GM12878 (cell line): Measurements from ENCODE around the gene NRXN3. TPM values are rescaled to one million over a fixed set of nuclear protein-coding genes. Genes with fewer than 3 reads are reported as not detected.

Source experiments
- ATAC-seq: fragments of 200-7000 bp; cut with Tn5 transposase; 3 replicates; pipeline ENCODE4 v1.9.1; 2020; ENCODE audit warnings: mild to moderate bottlenecking, moderate library complexity
- BruUV-seq: library from RNA; stranded (reverse); fragments of 400-500 nt; replicated peaks from 2 replicates; lab custom pipeline; 2021; lab: Mats Ljungman, UMichigan
- CTCF ChIA-PET: fragments of 300-600 bp; sonication (Branson Sonifier 250); formaldehyde crosslinking; extraction: SDS; loops from one replicate; lab custom pipeline; 2021; ENCODE audit warnings: inconsistent platforms; lab: Yijun Ruan, JAX
- POLR2A ChIA-PET: fragments of 350-600 bp; formaldehyde crosslinking; extraction: SDS; loops from one replicate; lab custom pipeline; 2021; ENCODE audit warnings: inconsistent platforms; lab: Charles Lee
- RAD21 ChIA-PET: fragments of 300-600 bp; sonication (Branson Sonifier 250); formaldehyde crosslinking; loops from one replicate; lab custom pipeline; 2023; ENCODE audit warnings: antibody characterized with exemption; ENCODE audit not compliant: unreplicated experiment; lab: Charles Lee
- SMC1A ChIA-PET: fragments of 300-600 bp; sonication (Branson Sonifier 250); formaldehyde crosslinking; loops from one replicate; lab custom pipeline; 2023; ENCODE audit not compliant: unreplicated experiment, uncharacterized antibody; lab: Charles Lee
- DNase-seq: peaks from one replicate; pipeline ENCODE4 v3.0.0-alpha.2; 2011; ENCODE audit warnings: low read depth, low spot score
- FAIRE-seq: peaks from 3 replicates; lab custom pipeline; 2011; peaks lifted over from hg19 to GRCh38; lab: Jason Lieb, UNC
- H2AFZ ChIP-seq: 2 replicates; pipeline ENCODE4 v1.6.0; 2011; ENCODE audit warnings: low read depth, low read length, control low read depth; ENCODE audit not compliant: control insufficient read depth
- H3K27ac ChIP-seq: 2 replicates; pipeline ENCODE4 v1.5.1; 2011; ENCODE audit warnings: control low read depth; ENCODE audit not compliant: control insufficient read depth, insufficient read depth
- H3K27me3 ChIP-seq, 2 experiments: replicated peaks in 1 of 2; 2 replicates each; pipeline versions ENCODE4 v1.6.0 to v1.6.1; 2011; ENCODE audit warnings: low read length in 1 of 2; ENCODE audit not compliant: control insufficient read depth in 2 of 2, insufficient read depth in 2 of 2
- H3K36me3 ChIP-seq, 2 experiments: 2 replicates each; pipeline ENCODE4 v1.5.1; 2011; ENCODE audit warnings: low read length in 1 of 2; ENCODE audit not compliant: control insufficient read depth in 2 of 2, insufficient read depth in 2 of 2
- H3K4me1 ChIP-seq: 2 replicates; pipeline ENCODE4 v1.6.1; 2011; ENCODE audit warnings: mild to moderate bottlenecking, low read length, moderate library complexity, mixed read lengths; ENCODE audit not compliant: control insufficient read depth, insufficient read depth
- H3K4me2 ChIP-seq: 2 replicates; pipeline ENCODE4 v1.6.0; 2011; ENCODE audit warnings: control low read depth; ENCODE audit not compliant: control insufficient read depth, insufficient read depth
- H3K4me3 ChIP-seq: fragments of 200-600 bp; sonication (generic); 2 replicates; pipeline ENCODE4 v1.5.1; 2016
- H3K79me2 ChIP-seq: 2 replicates; pipeline ENCODE4 v1.6.0; 2011; ENCODE audit warnings: low read length; ENCODE audit not compliant: control insufficient read depth, insufficient read depth
- H3K9ac ChIP-seq: 2 replicates; pipeline ENCODE4 v1.8.0; 2011; ENCODE audit warnings: low read length, control low read depth, mixed read lengths; ENCODE audit not compliant: control insufficient read depth, insufficient read depth
- H3K9me3 ChIP-seq: replicated peaks from 3 replicates; pipeline ENCODE4 v1.5.1; 2011; ENCODE audit warnings: mild to moderate bottlenecking, low read length; ENCODE audit not compliant: control insufficient read depth, insufficient read depth
- H4K20me1 ChIP-seq: 2 replicates; pipeline ENCODE4 v1.6.0; 2011; ENCODE audit not compliant: control insufficient read depth, insufficient read depth
- EED ChIP-seq: sonication (generic); IDR thresholded peaks from 2 replicates; pipeline ENCODE4 v1.6.1; 2016; ENCODE audit warnings: antibody characterized with exemption, low read depth
- PML ChIP-seq: IDR thresholded peaks from 2 replicates; pipeline ENCODE4 v1.6.1; 2012; ENCODE audit warnings: low read length, inconsistent platforms
- RELA ChIP-seq: fragments of 450-650 bp; IDR thresholded peaks from 2 replicates; pipeline ENCODE4 v1.8.0; 2014; ENCODE audit warnings: borderline replicate concordance; ENCODE audit not compliant: partially characterized antibody
- SIN3A ChIP-seq: IDR thresholded peaks from 2 replicates; pipeline ENCODE4 v1.6.1; 2012; ENCODE audit warnings: low read depth, low read length, improper control_type of control experiment
- SREBF1 ChIP-seq: IDR thresholded peaks from 2 replicates; pipeline ENCODE4 v1.6.1; 2012; ENCODE audit warnings: mild to moderate bottlenecking, low read length
- YBX1 ChIP-seq: fragments of 450-650 bp; IDR thresholded peaks from 2 replicates; pipeline ENCODE4 v1.6.1; 2016; ENCODE audit warnings: antibody characterized with exemption
- ZNF24 ChIP-seq: fragments of 450-650 bp; IDR thresholded peaks from 2 replicates; pipeline ENCODE4 v1.6.1; 2017; ENCODE audit warnings: antibody characterized with exemption, mild to moderate bottlenecking
- ZNF384 ChIP-seq: IDR thresholded peaks from 2 replicates; pipeline ENCODE4 v1.6.1; 2012; ENCODE audit warnings: low read depth, mild to moderate bottlenecking, low read length, improper control_type of control experiment, borderline replicate concordance
- WGBS: methylation state at CpG from one replicate; pipeline ENCODE4 v1.1.6; 2016; ENCODE audit warnings: low lambda C conversion rate; ENCODE audit not compliant: insufficient replicate concordance, insufficient coverage; ENCODE audit errors: missing lambda C conversion rate; 5-methylcytosine and 5-hydroxymethylcytosine counted together
- in situ Hi-C: fragments of 300-500 bp; cut with MboI; formaldehyde crosslinking; loops from 9 replicates; pipeline ENCODE4 v1.14.3; 2018; ENCODE audit warnings: mixed read lengths
- intact Hi-C: fragments of 100-400 bp; cut with micrococcal nuclease; formaldehyde crosslinking; loops from one replicate; pipeline ENCODE4 v1.14.2; 2022; ENCODE audit not compliant: unreplicated experiment
- polyA plus RNA-seq, 11 experiments: library from polyadenylated mRNA; depleted of rRNA in 4 of 11; unstranded in 6 of 11; stranded (reverse) in 5 of 11; fragments of >200 nt; fragmentation: Nextera tagmentation in 4 of 11; fragmentation: Illumina TruSeq in 1 of 11; extraction: Ambion mirVana in 4 of 11; extraction: Trizol in 1 of 11; gene quantifications; 1 replicate in 1 of 11; 2 replicates in 10 of 11; pipeline versions ENCODE4 v1.2.1 to v1.2.3, GENCODE V29; 2011 to 2016; ENCODE audit warnings: inconsistent platforms in 2 of 11, missing spikeins in 2 of 11, low read depth in 1 of 11
- total RNA-seq, 4 experiments: library from RNA; depleted of rRNA in 3 of 4; stranded (reverse); fragments of >200 nt in 3 of 4; fragmentation: Illumina TruSeq in 1 of 4; extraction: Trizol in 1 of 4; gene quantifications; 2 replicates each; pipeline versions ENCODE4 v1.2.1 to v1.2.3, GENCODE V29; 2013 to 2021
- TF ChIP-seq, protein P1 (sequence below): IDR thresholded peaks from 2 replicates; pipeline ENCODE4 v1.6.1; 2011; ENCODE audit warnings: low read depth, mild to moderate bottlenecking, low read length, moderate library complexity, borderline replicate concordance; ENCODE audit errors: extremely low read depth
- TF ChIP-seq, protein P2 (sequence below): fragments of 450-650 bp; formaldehyde crosslinking; IDR thresholded peaks from 2 replicates; pipeline ENCODE4 v1.4.0; 2022; ENCODE audit warnings: mild to moderate bottlenecking, moderate library complexity
- TF ChIP-seq, protein P3 (sequence below): fragments of 450-650 bp; formaldehyde crosslinking; IDR thresholded peaks from 2 replicates; pipeline ENCODE4 v1.4.0; 2020; ENCODE audit warnings: mild to moderate bottlenecking, moderate library complexity

NRXN3 gene
- total and polyA plus RNA-seq, 10 of the 15 experiments (the other 5 are each of a cell fraction or from before 2014, with no cell fraction given) = 0.52 to 3.3 (median 1.4) TPM

DNA sequence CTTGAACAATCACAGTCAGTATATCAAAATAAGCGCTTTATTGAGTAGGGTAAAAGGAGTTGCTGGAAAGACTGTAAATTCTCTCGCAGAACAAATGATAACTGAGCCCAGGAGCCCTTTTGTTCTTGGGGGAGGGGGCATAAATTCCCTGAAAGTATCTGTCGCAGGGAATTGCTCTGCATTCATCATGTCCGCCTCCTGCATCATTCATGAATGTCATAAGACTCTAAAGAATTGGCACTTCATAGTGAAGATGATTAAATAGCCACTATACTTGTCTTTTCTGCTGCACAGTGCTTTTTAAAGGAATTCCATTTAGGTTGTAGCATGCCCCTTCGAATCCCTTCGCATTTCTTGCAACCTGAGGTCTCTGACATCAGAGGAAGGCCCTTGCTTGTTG lies 1278.8 kb downstream of the NRXN3 start:
- FAIRE-seq (no peak), DNase-seq (no peak), ATAC-seq (no peak)
- Histone ChIP-seq H3K4me3 (no peak overlapping the region), H3K36me3 (no peaks in the 10 kb centered on the region), H3K9me3 (no peaks in the 10 kb centered on the region), H3K4me2 (no peak overlapping the region), H3K9ac (no peak overlapping the region), H3K4me1 (no peaks in the 10 kb centered on the region), H3K79me2 (no peaks in the 10 kb centered on the region), H3K27ac (no peak overlapping the region), H3K27me3 (0 out of 4 replicates have a peak, but pooled peaks cover 0 to 1% of the 10 kb centered on the region in 2 experiments), H4K20me1 (no peaks in the 10 kb centered on the region), H2AFZ (no peak overlapping the region)
- TF ChIP-seq ZNF24 = no peak
- ChIA-PET SMC1A (no interaction called here), POLR2A (no interaction called here), CTCF (no interaction called here), RAD21 (no interaction called here)
- 35% methylated on average over 6 of the region's 6 CpGs for WGBS
- in situ Hi-C loops (no loop called here), intact Hi-C loops (no loop called here)
- BruUV-seq = no TSS peak

DNA sequence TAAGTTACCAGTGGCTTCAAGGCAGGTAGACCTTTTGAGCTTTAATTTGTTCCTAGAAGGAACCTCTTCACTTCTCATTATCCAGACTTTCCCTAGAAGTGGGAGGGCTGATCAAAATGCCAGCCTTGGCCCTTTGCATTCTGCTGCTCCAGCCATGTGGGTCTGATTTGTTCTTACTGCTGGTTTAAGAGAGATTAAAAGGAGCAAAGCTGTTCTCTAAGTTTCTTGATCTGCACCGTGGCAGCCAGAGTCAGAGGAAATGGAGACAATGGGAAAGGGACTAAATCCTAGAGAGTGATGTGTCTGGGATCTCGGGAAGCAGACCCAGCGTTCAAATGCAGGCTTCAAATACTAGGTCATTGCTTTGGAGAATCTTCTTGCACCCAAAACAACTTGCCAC lies 1281.4 kb downstream of the NRXN3 start:
- SMC1A ChIA-PET = interaction anchor here (0.6 kb wide), 1 partner anchor 853 kb away, joined by 4 read pairs; no protein-coding TSS in a partner anchor
- 0% methylated on average over 3 of the region's 3 CpGs for WGBS
- ATAC-seq = no peak

More for the DNA sequence above, 1281.4 kb downstream of the NRXN3 start:
- Histone ChIP-seq H4K20me1 (no peaks in the 10 kb centered on the region), H3K27me3 (no peaks in the 10 kb centered on the region), H3K4me1 (no peaks in the 10 kb centered on the region), H3K4me3 (no peak overlapping the region), H3K9ac (no peak overlapping the region), H3K27ac (no peak overlapping the region), H3K4me2 (no peak overlapping the region), H3K79me2 (no peaks in the 10 kb centered on the region), H3K36me3 (no peaks in the 10 kb centered on the region), H3K9me3 (no peaks in the 10 kb centered on the region), H2AFZ (no peak overlapping the region)
- intact Hi-C loops = no loop called here
- ChIA-PET POLR2A (no interaction called here), CTCF (interaction anchor here (0.6 kb wide), 1 partner anchor 823 kb away, joined by 4 read pairs; no protein-coding TSS in a partner anchor), RAD21 (no interaction called here)
- TF ChIP-seq SREBF1 (no peak), SIN3A (no peak), EED (no peak), RELA (no peak), PML (no peak), ZNF384 (no peak), YBX1 (no peak)
- TF ChIP-seq, protein P1, sequence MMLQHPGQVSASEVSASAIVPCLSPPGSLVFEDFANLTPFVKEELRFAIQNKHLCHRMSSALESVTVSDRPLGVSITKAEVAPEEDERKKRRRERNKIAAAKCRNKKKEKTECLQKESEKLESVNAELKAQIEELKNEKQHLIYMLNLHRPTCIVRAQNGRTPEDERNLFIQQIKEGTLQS = no peak
- TF ChIP-seq, protein P2, sequence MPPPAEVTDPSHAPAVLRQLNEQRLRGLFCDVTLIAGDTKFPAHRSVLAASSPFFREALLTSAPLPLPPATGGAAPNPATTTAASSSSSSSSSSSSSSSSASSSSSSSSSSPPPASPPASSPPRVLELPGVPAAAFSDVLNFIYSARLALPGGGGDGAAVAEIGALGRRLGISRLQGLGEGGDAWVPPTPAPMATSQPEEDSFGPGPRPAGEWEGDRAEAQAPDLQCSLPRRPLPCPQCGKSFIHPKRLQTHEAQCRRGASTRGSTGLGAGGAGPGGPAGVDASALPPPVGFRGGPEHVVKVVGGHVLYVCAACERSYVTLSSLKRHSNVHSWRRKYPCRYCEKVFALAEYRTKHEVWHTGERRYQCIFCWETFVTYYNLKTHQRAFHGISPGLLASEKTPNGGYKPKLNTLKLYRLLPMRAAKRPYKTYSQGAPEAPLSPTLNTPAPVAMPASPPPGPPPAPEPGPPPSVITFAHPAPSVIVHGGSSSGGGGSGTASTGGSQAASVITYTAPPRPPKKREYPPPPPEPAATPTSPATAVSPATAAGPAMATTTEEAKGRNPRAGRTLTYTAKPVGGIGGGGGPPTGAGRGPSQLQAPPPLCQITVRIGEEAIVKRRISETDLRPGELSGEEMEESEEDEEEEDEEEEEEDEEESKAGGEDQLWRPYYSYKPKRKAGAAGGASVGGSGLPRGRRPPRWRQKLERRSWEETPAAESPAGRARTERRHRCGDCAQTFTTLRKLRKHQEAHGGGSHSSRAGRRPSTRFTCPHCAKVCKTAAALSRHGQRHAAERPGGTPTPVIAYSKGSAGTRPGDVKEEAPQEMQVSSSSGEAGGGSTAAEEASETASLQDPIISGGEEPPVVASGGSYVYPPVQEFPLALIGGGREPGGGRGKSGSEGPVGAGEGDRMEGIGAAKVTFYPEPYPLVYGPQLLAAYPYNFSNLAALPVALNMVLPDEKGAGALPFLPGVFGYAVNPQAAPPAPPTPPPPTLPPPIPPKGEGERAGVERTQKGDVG (CRISPR knock-in tag) = no peak
- TF ChIP-seq, protein P3, sequence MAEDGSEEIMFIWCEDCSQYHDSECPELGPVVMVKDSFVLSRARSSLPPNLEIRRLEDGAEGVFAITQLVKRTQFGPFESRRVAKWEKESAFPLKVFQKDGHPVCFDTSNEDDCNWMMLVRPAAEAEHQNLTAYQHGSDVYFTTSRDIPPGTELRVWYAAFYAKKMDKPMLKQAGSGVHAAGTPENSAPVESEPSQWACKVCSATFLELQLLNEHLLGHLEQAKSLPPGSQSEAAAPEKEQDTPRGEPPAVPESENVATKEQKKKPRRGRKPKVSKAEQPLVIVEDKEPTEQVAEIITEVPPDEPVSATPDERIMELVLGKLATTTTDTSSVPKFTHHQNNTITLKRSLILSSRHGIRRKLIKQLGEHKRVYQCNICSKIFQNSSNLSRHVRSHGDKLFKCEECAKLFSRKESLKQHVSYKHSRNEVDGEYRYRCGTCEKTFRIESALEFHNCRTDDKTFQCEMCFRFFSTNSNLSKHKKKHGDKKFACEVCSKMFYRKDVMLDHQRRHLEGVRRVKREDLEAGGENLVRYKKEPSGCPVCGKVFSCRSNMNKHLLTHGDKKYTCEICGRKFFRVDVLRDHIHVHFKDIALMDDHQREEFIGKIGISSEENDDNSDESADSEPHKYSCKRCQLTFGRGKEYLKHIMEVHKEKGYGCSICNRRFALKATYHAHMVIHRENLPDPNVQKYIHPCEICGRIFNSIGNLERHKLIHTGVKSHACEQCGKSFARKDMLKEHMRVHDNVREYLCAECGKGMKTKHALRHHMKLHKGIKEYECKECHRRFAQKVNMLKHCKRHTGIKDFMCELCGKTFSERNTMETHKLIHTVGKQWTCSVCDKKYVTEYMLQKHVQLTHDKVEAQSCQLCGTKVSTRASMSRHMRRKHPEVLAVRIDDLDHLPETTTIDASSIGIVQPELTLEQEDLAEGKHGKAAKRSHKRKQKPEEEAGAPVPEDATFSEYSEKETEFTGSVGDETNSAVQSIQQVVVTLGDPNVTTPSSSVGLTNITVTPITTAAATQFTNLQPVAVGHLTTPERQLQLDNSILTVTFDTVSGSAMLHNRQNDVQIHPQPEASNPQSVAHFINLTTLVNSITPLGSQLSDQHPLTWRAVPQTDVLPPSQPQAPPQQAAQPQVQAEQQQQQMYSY (CRISPR knock-in tag) = no peak
- FAIRE-seq (no peak), DNase-seq (no peak)
- no TSS peak for BruUV-seq
- in situ Hi-C loops = no loop called here
